ENCODE results near the gene BIRC2. TPM values are rescaled to one million over a fixed set of nuclear protein-coding genes. Genes with fewer than 3 reads are reported as not detected.
A peak's percentile ranks its signal among the peaks of the same experiment; 100 is the strongest.
"Not testable (repeated sequence)": the region's sequence is repeated elsewhere in the genome, so short reads cannot be mapped to it uniquely, and the experiment has no call there.

BIRC2 gene
- total RNA-seq, 2 donors from 2014 or later, result 46.9 to 50.7 TPM

DNA sequence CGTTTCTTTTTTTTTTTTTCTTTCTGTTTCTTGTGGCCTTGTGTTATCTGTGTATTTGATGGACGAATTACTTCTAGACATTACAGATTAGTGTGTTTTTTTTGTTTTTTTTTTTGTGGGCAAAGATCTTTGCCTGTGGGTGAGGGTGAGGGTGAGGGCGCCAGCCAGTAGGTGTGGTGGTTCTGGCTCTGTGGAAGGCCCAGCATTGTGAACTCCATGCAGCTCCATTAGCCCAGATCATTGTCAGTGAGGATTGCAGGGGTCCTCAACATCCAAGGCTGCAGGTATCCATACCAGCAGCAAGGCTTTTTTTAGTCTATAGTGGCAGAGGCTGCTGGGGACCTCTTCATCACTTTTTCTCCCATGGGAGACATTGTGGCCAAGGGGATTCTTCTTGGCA is 13.7 kb downstream of the BIRC2 start:
- intact Hi-C loops (cut with DNase I, micrococcal nuclease), result no loop called here
- ATAC-seq, result no peak
- no peak for DNase-seq

GRCh38 chr11:102361086-102362031 is 14.3 kb downstream of the BIRC2 start:
- DNase-seq (no peak), ATAC-seq (no peak)
- intact Hi-C loops (cut with DNase I, micrococcal nuclease), result no loop called here

DNA sequence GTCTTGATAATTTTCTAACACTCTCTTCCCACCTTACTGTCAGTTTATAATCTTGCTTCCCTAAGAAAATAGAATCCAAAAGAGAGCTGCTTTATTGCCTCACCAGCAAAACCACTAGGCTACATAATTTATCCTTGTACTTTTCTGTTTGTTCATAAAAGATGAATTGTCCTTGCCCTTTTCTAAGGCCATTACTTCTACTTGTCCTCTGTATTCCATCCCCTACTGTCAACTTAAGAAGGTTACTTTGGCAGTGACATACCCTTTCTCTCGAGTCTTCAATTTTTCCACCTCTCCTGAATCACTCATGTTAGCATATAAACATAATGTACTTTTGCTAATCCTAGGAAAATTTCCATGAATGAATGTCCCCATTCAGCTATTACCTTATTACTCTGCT is 18.0 kb downstream of the BIRC2 start:
- no peak for DNase-seq
- intact Hi-C loops (cut with DNase I, micrococcal nuclease), result no loop called here
- ATAC-seq, result no peak

GRCh38 chr11:102367364-102367763 is 20.4 kb downstream of the BIRC2 start:
- ATAC-seq (peak; percentile 72), DNase-seq (no peak)
- intact Hi-C loops (cut with DNase I, micrococcal nuclease), result no loop called here

- intact Hi-C loops (cut with DNase I, micrococcal nuclease), result no loop called here
- DNase-seq (no peak), ATAC-seq (no peak)
These were observed 21.5 kb downstream of the BIRC2 start for GRCh38 chr11:102368472-102368871.

DNA sequence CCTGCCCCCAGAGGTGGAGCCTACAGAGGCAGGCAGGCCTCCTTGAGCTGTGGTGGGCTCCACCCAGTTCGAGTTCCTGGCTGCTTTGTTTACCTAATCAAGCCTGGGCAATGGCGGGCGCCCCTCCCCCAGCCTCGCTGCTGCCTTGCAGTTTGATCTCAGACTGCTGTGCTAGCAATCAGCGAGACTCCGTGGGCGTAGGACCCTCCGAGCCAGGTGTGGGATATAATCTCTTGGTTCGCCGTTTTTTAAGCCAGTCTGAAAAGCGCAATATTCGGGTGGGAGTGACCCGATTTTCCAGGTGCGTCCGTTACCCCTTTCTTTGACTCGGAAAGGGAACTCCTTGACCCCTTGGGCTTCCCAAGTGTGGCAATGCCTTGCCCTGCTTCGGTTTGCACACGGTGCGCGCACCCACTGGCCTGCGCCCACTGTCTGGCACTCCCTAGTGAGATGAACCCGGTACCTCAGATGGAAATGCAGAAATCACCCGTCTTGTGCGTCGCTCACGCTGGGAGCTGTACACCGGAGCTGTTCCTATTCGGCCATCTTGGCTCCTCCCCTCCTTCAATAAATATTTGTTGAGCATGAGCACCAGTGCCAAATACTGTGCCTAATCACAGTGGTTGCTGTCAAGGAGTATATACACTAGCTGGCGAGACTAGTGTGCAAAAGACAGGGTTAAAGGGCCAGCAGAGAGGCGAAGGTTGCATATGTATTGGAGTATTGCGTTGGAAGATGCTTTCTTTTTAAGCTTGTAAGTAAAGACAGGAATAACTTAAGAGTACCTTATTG is 27.8 kb downstream of the BIRC2 start:
- not testable (repeated sequence) for ATAC-seq, DNase-seq

DNA sequence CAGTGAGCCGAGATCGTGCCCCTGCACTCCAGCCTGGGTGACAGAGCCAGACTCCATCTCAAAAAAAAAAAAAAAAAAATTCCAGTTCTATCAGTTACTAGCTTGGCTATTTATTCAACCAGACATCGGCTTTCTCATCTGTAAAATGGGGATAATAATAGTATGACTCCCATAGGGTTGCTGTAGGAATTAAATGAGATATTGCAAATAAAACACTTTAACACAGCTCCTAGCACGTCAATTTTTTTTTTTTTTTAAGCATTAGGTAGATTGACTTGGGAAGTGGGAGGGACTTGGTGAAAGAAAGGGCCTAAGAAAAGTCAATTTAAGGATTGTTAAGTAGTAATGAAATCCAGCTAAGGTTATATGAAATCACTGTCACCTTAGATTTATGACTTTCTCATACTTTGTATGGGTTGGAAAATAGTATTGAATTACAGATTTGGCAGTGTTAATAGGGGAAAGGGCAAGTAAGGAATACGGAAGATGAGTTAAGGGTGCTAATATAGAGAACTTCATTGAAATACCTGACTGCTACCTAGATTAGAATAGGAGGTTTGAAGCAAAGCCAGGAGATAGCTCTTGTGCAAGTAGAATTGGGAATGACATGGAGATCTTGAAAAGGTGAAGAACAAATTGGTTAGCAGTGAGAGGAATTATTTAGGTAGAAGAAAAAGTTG is 28.8 kb downstream of the BIRC2 start:
- DNase-seq, result no peak
- intact Hi-C loops (cut with DNase I, micrococcal nuclease), result no loop called here
- ATAC-seq, result no peak

More for the DNA sequence above, 27.8 kb downstream of the BIRC2 start:
- intact Hi-C loops (cut with DNase I, micrococcal nuclease), result not testable (repeated sequence)

- intact Hi-C loops (cut with DNase I, micrococcal nuclease), result no loop called here
- no peak for DNase-seq
- no peak for ATAC-seq
These were observed 30.9 kb downstream of the BIRC2 start for GRCh38 chr11:102377891-102378290.

DNA sequence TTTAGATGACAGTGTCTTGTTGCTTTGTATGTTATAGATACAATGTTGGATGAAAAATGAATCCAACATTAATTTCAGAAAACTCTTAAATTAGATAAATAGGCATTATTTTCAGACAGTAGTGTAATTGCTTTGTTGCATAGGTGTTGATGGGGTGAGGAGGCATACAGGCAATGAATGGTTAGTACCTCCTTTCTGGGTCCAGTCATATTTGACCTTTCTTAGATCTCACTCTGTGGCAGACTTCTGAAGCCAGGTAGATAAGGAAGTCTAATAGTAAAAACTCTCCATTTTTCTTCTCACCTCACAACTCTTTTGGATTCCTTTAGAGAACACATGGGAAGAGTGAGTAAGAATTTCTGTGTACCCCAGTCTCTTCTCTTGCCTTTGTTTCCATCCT is 31.8 kb downstream of the BIRC2 start:
- DNase-seq (no peak), ATAC-seq (no peak)
- intact Hi-C loops (cut with DNase I, micrococcal nuclease), result no loop called here

GRCh38 chr11:102382384-102382783 is 35.4 kb downstream of the BIRC2 start:
- intact Hi-C loops (cut with DNase I, micrococcal nuclease), result no loop called here

DNA sequence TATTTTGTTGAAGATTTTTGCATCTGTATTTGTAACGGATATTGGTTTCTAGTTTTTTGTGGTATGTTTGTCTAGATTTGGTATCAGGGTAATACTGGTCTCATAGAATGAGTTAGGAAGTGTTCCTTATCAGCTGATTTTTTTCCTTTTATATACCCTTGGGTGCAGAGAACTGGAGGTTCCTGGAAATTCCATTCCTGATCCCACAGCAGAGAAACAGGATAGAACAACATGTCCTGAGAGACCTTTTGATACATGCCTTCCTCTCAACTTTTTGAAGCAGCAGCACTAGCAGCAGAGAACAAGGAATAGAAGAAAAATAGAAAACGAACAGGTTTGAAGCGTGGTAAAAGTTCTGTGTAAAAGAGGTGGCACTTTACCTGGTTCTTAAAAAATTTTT is 36.8 kb downstream of the BIRC2 start:
- intact Hi-C loops (cut with DNase I, micrococcal nuclease), result no loop called here
- DNase-seq (no peak), ATAC-seq (no peak)

More at GRCh38 chr11:102382384-102382783, 35.4 kb downstream of the BIRC2 start:
- no peak for DNase-seq
- no peak for ATAC-seq

- DNase-seq (no peak), ATAC-seq (no peak)
- intact Hi-C loops (cut with DNase I, micrococcal nuclease), result no loop called here
These were observed 37.5 kb downstream of the BIRC2 start for GRCh38 chr11:102384419-102385079.

DNA sequence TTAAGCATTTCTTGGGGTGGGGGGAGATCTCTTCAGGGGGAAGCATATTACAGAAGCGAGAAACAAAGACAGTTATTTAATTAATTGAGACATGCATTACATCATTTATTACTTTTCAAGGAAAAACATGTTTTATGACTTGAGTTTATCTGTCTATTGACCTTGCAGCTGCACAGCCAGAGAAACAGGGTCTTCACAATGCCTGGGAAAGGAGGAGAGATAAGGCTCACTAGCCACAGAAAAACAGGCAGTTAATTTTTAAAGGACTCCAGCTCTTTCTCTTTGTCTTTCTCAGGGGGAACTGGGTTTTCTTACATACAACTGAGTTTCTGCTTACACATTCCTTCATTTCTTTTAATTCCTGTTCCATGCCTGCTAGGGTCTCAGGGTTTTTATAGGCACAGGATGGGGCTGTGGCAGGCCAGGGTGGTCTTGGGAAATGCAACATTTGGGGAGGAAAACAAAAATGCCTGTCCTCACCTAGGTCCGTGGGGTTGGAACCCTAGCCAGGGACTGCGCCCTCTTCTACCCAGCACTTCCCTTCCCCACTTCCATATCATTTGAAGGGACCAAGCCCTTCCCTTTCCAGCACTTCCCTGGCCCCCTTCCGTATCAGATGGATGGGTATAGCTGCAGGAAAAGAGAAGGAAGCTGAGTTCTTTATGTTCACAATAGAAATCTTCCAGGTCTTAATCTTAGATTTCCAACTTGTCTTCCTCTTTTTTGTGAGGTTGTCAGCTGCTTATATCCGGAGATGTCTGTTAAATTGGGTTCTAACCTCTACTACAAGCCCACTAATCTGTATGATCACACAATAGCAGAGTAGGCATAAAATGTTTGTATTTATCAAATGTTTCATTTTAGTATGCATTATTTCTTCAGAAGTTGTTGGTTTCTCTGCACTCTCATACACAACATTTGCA is 38.3 kb downstream of the BIRC2 start:
- intact Hi-C loops (cut with DNase I, micrococcal nuclease), result no loop called here
- DNase-seq (no peak), ATAC-seq (no peak)

GRCh38 chr11:102386136-102386734 is 39.2 kb downstream of the BIRC2 start:
- intact Hi-C loops (cut with DNase I, micrococcal nuclease), result no loop called here
- peak; percentile 37 for ATAC-seq
- no peak for DNase-seq

DNA sequence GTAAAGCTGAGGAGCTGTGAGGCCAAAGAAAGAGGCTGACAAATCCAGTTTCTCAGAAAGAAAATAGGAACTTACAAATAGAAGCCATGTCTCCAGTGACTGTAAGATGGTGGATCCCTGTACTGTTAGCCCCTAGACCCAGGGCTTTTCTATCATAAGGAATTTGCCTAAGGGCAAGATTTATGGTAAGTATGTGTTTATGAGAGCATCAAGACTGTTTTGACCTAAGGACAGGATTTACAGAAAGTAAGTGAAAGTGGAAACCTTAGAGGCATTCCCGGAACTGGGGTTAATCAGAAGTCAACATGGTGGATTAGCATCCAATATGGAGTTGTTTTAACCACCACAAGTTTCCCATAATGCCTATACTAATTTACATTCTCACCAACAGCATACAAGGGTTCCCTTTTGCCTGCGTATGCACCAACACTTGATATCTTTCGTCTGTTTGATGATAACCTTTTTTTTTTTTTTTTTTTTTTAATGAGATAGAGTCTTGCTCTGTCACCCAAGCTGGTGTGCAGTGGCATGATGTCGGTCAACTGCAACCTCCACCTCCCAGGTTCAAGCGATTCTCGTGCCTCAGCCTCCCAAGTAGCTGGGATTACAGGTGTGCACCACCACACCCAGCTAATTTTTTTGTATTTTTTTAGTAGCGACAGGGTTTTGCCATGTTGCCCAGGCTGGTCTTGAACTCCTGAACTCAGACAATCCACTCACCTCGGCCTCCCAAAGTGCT is 40.2 kb downstream of the BIRC2 start:
- intact Hi-C loops (cut with DNase I, micrococcal nuclease), result no loop called here
- ATAC-seq, result no peak
- DNase-seq, result no peak

- DNase-seq, result no peak
- no peak for ATAC-seq
- intact Hi-C loops (cut with DNase I, micrococcal nuclease), result no loop called here
These were observed 42.2 kb downstream of the BIRC2 start for GRCh38 chr11:102389253-102389652.
